ENCODE data around the gene C1QL1.

Gene C1QL1

DNA sequence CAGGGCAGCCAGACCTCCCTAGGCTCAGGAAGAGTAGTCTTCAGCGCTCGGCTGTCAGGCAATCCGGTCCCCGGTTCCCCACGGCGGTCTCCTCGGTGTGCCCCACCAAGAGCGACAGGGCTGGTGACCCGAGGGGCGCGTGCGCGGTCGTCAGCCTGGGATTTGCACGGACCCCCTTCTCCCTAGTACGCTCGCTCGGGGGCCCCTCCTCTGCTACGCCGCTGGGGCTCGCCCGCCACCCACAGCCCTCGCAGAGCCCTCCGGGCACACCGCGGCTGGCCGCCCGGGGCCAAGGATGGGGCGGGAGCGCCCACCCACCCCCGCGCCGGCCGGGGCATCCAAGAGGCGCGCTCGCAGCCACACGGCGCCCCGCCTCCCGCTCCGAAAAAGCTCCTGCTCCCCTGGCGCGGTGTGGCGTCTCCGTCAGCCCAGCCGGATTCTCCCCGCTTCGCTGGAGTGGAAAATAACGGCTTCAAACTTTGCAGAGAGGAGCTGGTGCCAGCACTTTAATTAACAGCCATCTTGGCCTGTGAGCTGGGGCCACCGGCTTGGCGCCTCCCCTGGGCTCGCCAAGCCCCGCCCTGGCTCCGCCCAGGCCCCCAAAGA, 2.1 kb upstream of the C1QL1 start:
- no peak for TF ChIP-seq CTCF (IDR thresholded peaks at IDR 0.05; ENCODE audit: insufficient read depth, missing control alignments)
- FAIRE-seq (no peak), DNase-seq (ENCODE audit: insufficient read length, low spot score) (no peak)

GRCh38 chr17:44969144-44969780, 1.2 kb upstream of the C1QL1 start:
- no peak for TF ChIP-seq CTCF (IDR thresholded peaks at IDR 0.05; ENCODE audit: insufficient read depth, missing control alignments)
- no peak for FAIRE-seq
- no peak for DNase-seq (ENCODE audit: insufficient read length, low spot score)

- FAIRE-seq (no peak), DNase-seq (ENCODE audit: insufficient read length, low spot score) (no peak)
- no peak for TF ChIP-seq CTCF (IDR thresholded peaks at IDR 0.05; ENCODE audit: insufficient read depth, missing control alignments)
These were observed 237 bp downstream of the C1QL1 start for GRCh38 chr17:44967907-44968224.

- no peak for FAIRE-seq
- no peak for TF ChIP-seq CTCF (IDR thresholded peaks at IDR 0.05; ENCODE audit: insufficient read depth, missing control alignments)
- DNase-seq (ENCODE audit: insufficient read length, low spot score), result no peak
These were observed 837 bp downstream of the C1QL1 start for GRCh38 chr17:44967026-44967906.

DNA sequence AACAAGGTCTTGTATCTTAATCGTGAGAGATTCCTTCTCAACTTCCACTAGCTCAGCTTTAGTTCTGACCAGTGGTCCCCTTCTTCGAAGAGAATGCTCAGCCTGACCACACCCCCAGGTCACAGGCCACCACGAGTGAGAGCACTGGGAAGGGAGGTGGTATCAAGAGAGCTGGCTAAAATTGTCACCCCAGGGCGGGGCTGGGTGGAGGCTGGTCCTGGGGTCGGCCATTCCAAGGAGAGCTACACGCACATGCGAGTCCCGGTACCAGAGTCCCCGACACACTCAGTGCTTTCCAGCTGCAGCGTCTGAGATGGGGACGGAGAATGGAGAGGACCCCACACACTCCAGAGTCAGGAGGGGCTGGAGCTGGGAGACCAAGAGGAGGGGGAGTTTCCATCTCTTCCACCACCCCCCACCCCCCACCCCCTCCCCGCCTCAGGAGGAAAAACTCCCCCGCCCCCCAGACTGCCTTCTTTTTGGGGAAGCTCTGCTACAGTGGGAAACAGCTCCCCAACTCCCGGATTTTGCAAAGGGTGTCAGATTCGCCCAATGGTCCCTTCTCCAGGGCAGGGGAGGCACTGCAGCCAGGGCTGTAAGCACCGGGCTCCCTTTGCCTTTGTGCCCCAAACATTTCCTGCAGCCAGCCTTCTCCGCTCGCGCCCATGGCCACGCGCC, 1.6 kb downstream of the C1QL1 start:
- no peak for FAIRE-seq
- no peak for TF ChIP-seq CTCF (IDR thresholded peaks at IDR 0.05; ENCODE audit: insufficient read depth, missing control alignments)
- DNase-seq (ENCODE audit: insufficient read length, low spot score), result no peak

DNA sequence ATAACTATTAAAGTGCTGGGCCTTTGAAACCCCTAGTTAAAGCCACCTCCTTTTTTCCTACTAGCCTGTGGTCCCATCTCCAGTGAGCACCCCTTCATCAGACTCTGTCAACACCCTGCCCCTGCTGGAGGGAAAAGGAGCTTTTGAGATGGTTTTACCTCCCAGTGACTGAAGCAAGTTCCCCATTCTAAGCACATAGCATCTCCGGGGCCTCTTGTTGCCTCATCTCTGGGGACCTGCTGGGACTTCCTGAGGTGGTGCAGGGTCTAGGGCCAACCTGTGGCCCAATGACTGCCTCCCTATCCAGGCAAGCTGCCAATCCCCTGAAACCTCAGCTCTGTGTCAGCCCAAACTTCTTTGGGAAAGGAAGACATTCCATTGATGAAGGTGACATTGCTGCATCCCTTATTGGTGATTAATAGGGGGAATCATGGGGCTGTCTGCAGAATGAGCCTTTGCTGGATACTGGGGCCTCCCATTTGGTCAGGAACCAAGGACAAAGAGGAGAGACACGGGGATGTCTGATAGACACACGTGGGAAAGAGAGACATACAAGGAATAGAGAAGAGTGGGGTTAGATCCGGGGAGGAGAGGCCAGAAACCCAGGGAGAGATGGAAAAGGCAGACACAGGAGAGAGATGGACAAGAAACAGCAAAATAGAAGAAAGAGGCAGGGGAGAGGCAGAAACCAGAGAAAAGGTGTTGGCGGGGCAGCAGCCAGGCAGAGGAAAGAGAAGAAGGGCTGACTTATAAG, 2.4 kb downstream of the C1QL1 start:
- FAIRE-seq (no peak), DNase-seq (ENCODE audit: insufficient read length, low spot score) (no peak)
- TF ChIP-seq CTCF (IDR thresholded peaks at IDR 0.05; ENCODE audit: insufficient read depth, missing control alignments), result no peak

Measured in D721Med (cell line).